DMS53 (cell line): Measurements from ENCODE around the gene RBM15.

Source experiments
- DNase-seq: peaks from one replicate; lab custom pipeline; 2025; lab: John Stamatoyannopoulos, UW

RBM15 gene

GRCh38 chr1:110321045-110321444 is 18.1 kb upstream of the RBM15 start:
- DNase-seq, result peak; percentile 41

GRCh38 chr1:110321846-110322245 is 17.3 kb upstream of the RBM15 start:
- no peak for DNase-seq

GRCh38 chr1:110324667-110325066 is 14.5 kb upstream of the RBM15 start:
- no peak for DNase-seq

- DNase-seq, result no peak
Measured at GRCh38 chr1:110326826-110327225, 12.4 kb upstream of the RBM15 start.

GRCh38 chr1:110328274-110328673 is 10.9 kb upstream of the RBM15 start:
- peak; percentile 29 for DNase-seq

GRCh38 chr1:110328700-110329099 is 10.5 kb upstream of the RBM15 start:
- no peak for DNase-seq

GRCh38 chr1:110335265-110335664 is 3.9 kb upstream of the RBM15 start:
- no peak for DNase-seq

GRCh38 chr1:110336300-110337039 is 2.7 kb upstream of the RBM15 start:
- peak; percentile 53 for DNase-seq

GRCh38 chr1:110337704-110338308 is 1.4 kb upstream of the RBM15 start:
- peak; percentile 85 for DNase-seq

GRCh38 chr1:110338309-110338885 is 780 bp upstream of the RBM15 start:
- DNase-seq, result peak; percentile 98

- peak; percentile 80 for DNase-seq
Measured at GRCh38 chr1:110339407-110340206, 430 bp downstream of the RBM15 start.

- DNase-seq, result peak; percentile 67
Measured at GRCh38 chr1:110340207-110340468, 961 bp downstream of the RBM15 start.

- DNase-seq, result no peak
Measured at GRCh38 chr1:110341146-110341871, 2.1 kb downstream of the RBM15 start.

- no peak for DNase-seq
Measured at GRCh38 chr1:110341872-110342331, 2.7 kb downstream of the RBM15 start.

GRCh38 chr1:110343249-110343648 is 4.1 kb downstream of the RBM15 start:
- DNase-seq, result no peak

- DNase-seq, result no peak
Measured at GRCh38 chr1:110344152-110344551, 5.0 kb downstream of the RBM15 start.

GRCh38 chr1:110345480-110345879 is 6.3 kb downstream of the RBM15 start:
- DNase-seq, result no peak

GRCh38 chr1:110346690-110347089 is 7.5 kb downstream of the RBM15 start:
- no peak for DNase-seq

- peak; percentile 52 for DNase-seq
Measured at GRCh38 chr1:110347182-110347893, 8.2 kb downstream of the RBM15 start.

- DNase-seq, result no peak
Measured at GRCh38 chr1:110348050-110348449, 8.9 kb downstream of the RBM15 start.

- DNase-seq, result no peak
Measured at GRCh38 chr1:110348771-110349170, 9.6 kb downstream of the RBM15 start.
